Retina (tissue), 1 donor: Measurements from ENCODE around the gene AVP.
"Not testable (repeated sequence)": the region's sequence is repeated elsewhere in the genome, so short reads cannot be mapped to it uniquely, and the experiment has no call there.

Source experiments
- DNase-seq: peaks from one replicate; pipeline ENCODE4 v3.0.0-alpha.2; 2016

AVP gene

GRCh38 chr20:3084283-3084985, at the start of gene AVP:
Gene AVP (minus strand): TSS chr20:3084724. CDS start chr20:3084674, 50 bp downstream.
- no peak for DNase-seq

- DNase-seq: no peak
These were observed 49.6 kb upstream of the AVP start for GRCh38 chr20:3134151-3134550.

- no peak for DNase-seq
These were observed 48.6 kb upstream of the AVP start for GRCh38 chr20:3133155-3133554.

GRCh38 chr20:3130051-3130600, 45.6 kb upstream of the AVP start:
- DNase-seq: no peak

- no peak for DNase-seq
These were observed 44.6 kb upstream of the AVP start for GRCh38 chr20:3129094-3129493.

- no peak for DNase-seq
These were observed 43.9 kb upstream of the AVP start for GRCh38 chr20:3128275-3128984.

- no peak for DNase-seq
These were observed 42.0 kb upstream of the AVP start for GRCh38 chr20:3126527-3126859.

GRCh38 chr20:3125776-3126526, 41.4 kb upstream of the AVP start:
- not testable (repeated sequence) for DNase-seq

GRCh38 chr20:3124773-3125560, 40.4 kb upstream of the AVP start:
- not testable (repeated sequence) for DNase-seq

- not testable (repeated sequence) for DNase-seq
These were observed 39.6 kb upstream of the AVP start for GRCh38 chr20:3124163-3124562.

- no peak for DNase-seq
These were observed 39.0 kb upstream of the AVP start for GRCh38 chr20:3123542-3123941.

GRCh38 chr20:3121955-3122610, 37.6 kb upstream of the AVP start:
- no peak for DNase-seq

- no peak for DNase-seq
These were observed 36.9 kb upstream of the AVP start for GRCh38 chr20:3121271-3121911.

- no peak for DNase-seq
These were observed 34.5 kb upstream of the AVP start for GRCh38 chr20:3119044-3119443.

- DNase-seq: peak; percentile 18
These were observed 33.4 kb upstream of the AVP start for GRCh38 chr20:3117839-3118379.

GRCh38 chr20:3116341-3116740, 31.8 kb upstream of the AVP start:
- no peak for DNase-seq

GRCh38 chr20:3115190-3116107, 30.9 kb upstream of the AVP start:
- DNase-seq: peak; percentile 88

GRCh38 chr20:3111995-3112394, 27.5 kb upstream of the AVP start:
- no peak for DNase-seq

- no peak for DNase-seq
These were observed 27.0 kb upstream of the AVP start for GRCh38 chr20:3111507-3111906.
